ENCODE data around the gene HS6ST2.

The HS6ST2 gene

DNA sequence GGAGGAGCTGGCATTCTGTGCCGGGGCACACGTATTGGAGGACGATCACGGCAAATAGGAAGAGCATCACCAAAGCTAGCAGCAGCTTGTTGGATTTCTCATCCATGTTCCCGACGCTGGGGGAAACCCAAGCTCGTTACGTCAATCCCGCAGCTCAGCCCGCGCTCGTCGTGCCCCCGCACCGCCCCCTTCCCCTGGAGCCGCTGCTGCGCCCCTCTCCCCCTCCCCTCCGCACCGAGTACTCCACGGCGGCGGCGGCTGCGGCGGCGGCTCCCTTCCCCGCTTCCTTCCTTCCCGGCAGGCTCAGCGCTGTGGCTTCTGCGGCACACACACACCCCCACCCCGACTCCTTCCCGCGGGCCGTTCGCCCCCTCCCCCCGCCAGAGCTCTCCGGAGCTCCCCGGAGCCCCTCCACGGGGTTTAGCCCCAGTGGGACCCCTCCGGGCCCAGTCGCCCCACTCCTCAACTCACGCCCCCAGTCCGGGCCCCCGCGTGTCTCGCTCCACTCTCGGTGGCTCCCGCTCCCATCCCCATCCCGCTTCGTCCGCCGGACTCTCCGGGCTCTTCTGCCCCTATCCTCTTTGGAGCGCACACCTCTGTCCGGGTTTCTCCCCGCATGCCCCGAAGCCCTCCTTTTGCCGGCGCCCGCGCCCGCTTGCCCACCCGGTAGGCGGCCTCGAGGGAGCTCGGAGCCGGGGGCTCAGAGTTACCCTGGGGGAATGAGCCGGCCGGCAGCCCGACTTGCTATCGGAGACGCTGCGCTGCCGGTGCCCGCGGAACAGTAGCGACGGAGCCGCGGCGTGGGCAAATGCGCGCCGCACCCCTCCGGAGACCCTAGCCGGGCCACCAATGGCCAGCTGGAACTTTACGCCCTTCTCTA, 978 bp downstream of the HS6ST2 start:
- Histone ChIP-seq H3K27me3 (replicated peaks in 2 of 5; ENCODE audit: control insufficient read depth in 4 of 5, insufficient read depth in 5 of 5, low read length in 4 of 5) (peaks cover 0 to 73% (median 16%) of the 10 kb centered on the region in 5 experiments), H3K9me3 (ENCODE audit: control extremely low read depth in 1 of 5, control insufficient read depth in 4 of 5, insufficient read depth in 2 of 5, low read depth in 1 of 5, low read length in 4 of 5) (peaks cover 0 to 15% (median 0%) of the 10 kb centered on the region in 5 experiments), H3K36me3 (ENCODE audit: control insufficient read depth in 4 of 4, insufficient read depth in 4 of 4, low read length in 3 of 4) (no peaks in the 10 kb centered on the region), H3K4me3 (ENCODE audit: control insufficient read depth in 1 of 7, extremely low read depth in 1 of 7, insufficient read depth in 4 of 7, low read depth in 2 of 7, low read length in 6 of 7) (peak overlapping the region in 6 of 7 experiments; percentile 13 to 65 (median 38)), H3K27ac (ENCODE audit: insufficient read depth in 1 of 2, low read depth in 1 of 2, low read length in 2 of 2, poor library complexity in 1 of 2, severe bottlenecking in 2 of 2) (no peak overlapping the region), H3K4me1 (ENCODE audit: control extremely low read depth in 1 of 4, control insufficient read depth in 4 of 4, insufficient read depth in 4 of 4, low read length in 3 of 4) (peaks cover 0 to 23% (median 18%) of the 10 kb centered on the region in 4 experiments)
- 39% methylated on average over 64 of the region's 87 CpGs for WGBS (ENCODE audit: insufficient coverage)
- POLR2A ChIA-PET, result no interaction called here
- peak; percentile 31 to 78 (median 77) for DNase-seq
- CTCF ChIA-PET, result no interaction called here

DNA sequence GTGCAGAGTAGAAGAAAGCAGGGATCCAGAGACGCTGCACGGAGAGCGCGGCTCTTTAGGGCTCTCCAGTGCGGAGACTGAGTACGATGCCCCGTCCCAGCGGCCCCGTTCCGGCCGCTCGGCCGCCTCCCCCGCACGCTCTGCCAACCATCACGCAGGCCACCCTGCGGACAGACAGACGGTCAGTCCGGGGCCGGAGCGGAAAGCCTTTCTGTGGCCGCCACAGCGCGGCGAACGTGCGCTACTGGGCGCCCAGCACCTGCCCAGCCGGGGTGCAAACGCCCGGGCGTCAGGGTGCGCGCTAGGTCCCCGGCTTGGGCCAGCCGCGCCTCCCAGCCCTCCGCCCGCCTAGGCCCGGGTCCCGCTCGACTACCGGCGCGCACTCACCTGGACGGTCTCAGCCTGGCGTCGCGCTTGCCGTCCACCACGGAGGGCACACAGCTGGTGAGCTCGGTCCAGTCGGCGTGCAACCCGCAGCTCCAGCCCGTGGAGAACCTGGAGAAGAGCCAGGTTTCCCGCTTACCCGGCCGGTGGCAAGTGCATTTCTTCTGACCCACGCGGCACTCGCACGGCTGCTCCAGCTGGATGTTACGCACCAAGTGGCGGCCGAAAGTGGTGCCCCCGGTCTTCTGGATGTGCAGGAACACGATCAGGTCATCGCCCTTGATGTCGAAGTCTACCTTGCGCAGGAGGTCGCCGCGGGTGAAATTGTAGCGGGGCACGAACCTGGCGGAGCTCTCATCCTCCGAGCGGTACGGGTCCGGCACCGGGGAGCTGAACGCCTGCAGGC, 1.8 kb downstream of the HS6ST2 start:
- peaks cover 0 to 23% (median 18%) of the 10 kb centered on the region in 4 experiments for H3K4me1 ChIP-seq (ENCODE audit: control extremely low read depth in 1 of 4, control insufficient read depth in 4 of 4, insufficient read depth in 4 of 4, low read length in 3 of 4)
- peak overlapping the region in 5 of 7 experiments; percentile 6 to 65 (median 46) for H3K4me3 ChIP-seq (ENCODE audit: control insufficient read depth in 1 of 7, extremely low read depth in 1 of 7, insufficient read depth in 4 of 7, low read depth in 2 of 7, low read length in 6 of 7)
- 42% methylated on average over 83 of the region's 83 CpGs for WGBS (ENCODE audit: insufficient coverage)
- CTCF ChIA-PET, result no interaction called here
- H3K27ac ChIP-seq (ENCODE audit: insufficient read depth in 1 of 2, low read depth in 1 of 2, low read length in 2 of 2, poor library complexity in 1 of 2, severe bottlenecking in 2 of 2), result no peak overlapping the region
- peaks cover 0 to 15% (median 0%) of the 10 kb centered on the region in 5 experiments for H3K9me3 ChIP-seq (ENCODE audit: control extremely low read depth in 1 of 5, control insufficient read depth in 4 of 5, insufficient read depth in 2 of 5, low read depth in 1 of 5, low read length in 4 of 5)
- DNase-seq, result peak in 1 of 3 donors; percentile 16
- H3K27me3 ChIP-seq (replicated peaks in 2 of 5; ENCODE audit: control insufficient read depth in 4 of 5, insufficient read depth in 5 of 5, low read length in 4 of 5), result peaks cover 0 to 73% (median 16%) of the 10 kb centered on the region in 5 experiments
- H3K36me3 ChIP-seq (ENCODE audit: control insufficient read depth in 4 of 4, insufficient read depth in 4 of 4, low read length in 3 of 4), result no peaks in the 10 kb centered on the region
- POLR2A ChIA-PET, result no interaction called here

DNA sequence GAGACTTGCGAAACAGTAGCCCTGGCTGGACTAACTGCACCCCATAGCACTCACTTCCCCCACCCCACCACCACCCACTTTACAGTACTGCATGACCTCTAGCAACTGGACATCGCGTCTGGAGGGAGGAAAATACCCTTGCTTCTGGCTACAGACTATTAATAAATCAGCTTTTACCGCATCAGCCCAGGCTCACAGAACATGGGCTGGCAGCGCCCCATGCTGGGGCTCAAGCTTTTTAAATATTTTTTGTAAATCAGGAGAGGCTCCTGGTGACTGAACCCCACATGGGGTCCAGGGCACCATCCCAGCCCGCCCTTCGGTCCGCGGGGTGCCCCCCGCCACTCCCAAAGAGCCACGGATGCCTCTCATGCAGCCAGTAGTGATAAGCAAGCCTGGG, 2.7 kb downstream of the HS6ST2 start:
- Histone ChIP-seq H3K27ac (ENCODE audit: insufficient read depth in 1 of 2, low read depth in 1 of 2, low read length in 2 of 2, poor library complexity in 1 of 2, severe bottlenecking in 2 of 2) (no peak overlapping the region), H3K9me3 (ENCODE audit: control extremely low read depth in 1 of 5, control insufficient read depth in 4 of 5, insufficient read depth in 2 of 5, low read depth in 1 of 5, low read length in 4 of 5) (peaks cover 0 to 15% (median 0%) of the 10 kb centered on the region in 5 experiments), H3K4me3 (ENCODE audit: control insufficient read depth in 1 of 7, extremely low read depth in 1 of 7, insufficient read depth in 4 of 7, low read depth in 2 of 7, low read length in 6 of 7) (no peak overlapping the region), H3K36me3 (ENCODE audit: control insufficient read depth in 4 of 4, insufficient read depth in 4 of 4, low read length in 3 of 4) (no peaks in the 10 kb centered on the region), H3K4me1 (ENCODE audit: control extremely low read depth in 1 of 4, control insufficient read depth in 4 of 4, insufficient read depth in 4 of 4, low read length in 3 of 4) (peaks cover 0 to 23% (median 18%) of the 10 kb centered on the region in 4 experiments), H3K27me3 (replicated peaks in 2 of 5; ENCODE audit: control insufficient read depth in 4 of 5, insufficient read depth in 5 of 5, low read length in 4 of 5) (peaks cover 0 to 68% (median 16%) of the 10 kb centered on the region in 5 experiments)
- ChIA-PET CTCF (no interaction called here), POLR2A (no interaction called here)
- 46% methylated on average over 11 of the region's 11 CpGs for WGBS (ENCODE audit: insufficient coverage)
- no peak for DNase-seq

DNA sequence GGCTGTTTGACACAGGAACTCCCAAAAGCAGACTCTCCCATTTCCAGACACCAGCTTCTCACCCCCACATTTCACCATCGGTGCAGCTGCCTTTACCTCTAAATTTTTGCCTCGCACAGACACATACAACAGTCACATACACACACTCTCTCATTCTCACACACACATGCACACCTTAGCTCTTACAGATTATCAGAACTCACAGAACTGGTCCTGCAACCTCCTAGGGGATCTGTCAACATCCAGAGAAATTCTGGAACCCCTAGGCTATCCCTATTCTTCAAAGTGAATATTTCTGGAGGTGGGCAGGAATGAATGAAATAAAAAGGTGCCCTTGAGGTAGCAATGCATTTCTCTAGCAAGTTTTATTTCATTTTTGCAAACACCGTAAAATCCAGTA, 4.1 kb downstream of the HS6ST2 start:
- peaks cover 0 to 23% (median 18%) of the 10 kb centered on the region in 4 experiments for H3K4me1 ChIP-seq (ENCODE audit: control extremely low read depth in 1 of 4, control insufficient read depth in 4 of 4, insufficient read depth in 4 of 4, low read length in 3 of 4)

DNA sequence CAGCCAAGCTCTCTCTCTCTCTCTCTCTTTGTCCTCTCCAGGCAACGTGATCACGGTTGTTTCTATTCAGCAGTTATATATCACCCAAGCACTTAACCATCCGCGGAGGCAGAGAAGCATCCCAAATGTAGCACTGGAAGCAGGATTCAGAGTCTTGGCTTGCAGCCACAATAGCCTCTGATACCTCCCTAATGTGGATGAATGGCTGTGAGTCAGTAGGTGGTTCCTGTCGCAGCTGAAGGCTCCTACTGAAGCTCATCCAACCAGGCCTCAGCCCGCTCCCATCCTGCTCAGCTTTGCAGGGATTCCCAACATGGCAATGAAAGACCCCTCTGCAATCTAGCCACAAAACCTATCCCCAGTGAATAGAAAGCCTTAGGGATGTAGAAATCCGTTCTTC, 5.1 kb downstream of the HS6ST2 start:
- Histone ChIP-seq H3K9me3 (ENCODE audit: control extremely low read depth in 1 of 5, control insufficient read depth in 4 of 5, insufficient read depth in 2 of 5, low read depth in 1 of 5, low read length in 4 of 5) (peaks cover 0 to 15% (median 0%) of the 10 kb centered on the region in 5 experiments), H3K27ac (ENCODE audit: insufficient read depth in 1 of 2, low read depth in 1 of 2, low read length in 2 of 2, poor library complexity in 1 of 2, severe bottlenecking in 2 of 2) (no peak overlapping the region), H3K36me3 (ENCODE audit: control insufficient read depth in 4 of 4, insufficient read depth in 4 of 4, low read length in 3 of 4) (no peaks in the 10 kb centered on the region), H3K27me3 (replicated peaks in 2 of 5; ENCODE audit: control insufficient read depth in 4 of 5, insufficient read depth in 5 of 5, low read length in 4 of 5) (peaks cover 0 to 47% (median 7%) of the 10 kb centered on the region in 5 experiments), H3K4me1 (ENCODE audit: control extremely low read depth in 1 of 4, control insufficient read depth in 4 of 4, insufficient read depth in 4 of 4, low read length in 3 of 4) (peaks cover 0 to 19% (median 16%) of the 10 kb centered on the region in 4 experiments), H3K4me3 (ENCODE audit: control insufficient read depth in 1 of 7, extremely low read depth in 1 of 7, insufficient read depth in 4 of 7, low read depth in 2 of 7, low read length in 6 of 7) (no peak overlapping the region)
- ChIA-PET CTCF (no interaction called here), POLR2A (no interaction called here)
- 67% methylated on average over 2 of the region's 7 CpGs for WGBS (ENCODE audit: insufficient coverage)
- DNase-seq, result no peak

More for the DNA sequence above, 4.1 kb downstream of the HS6ST2 start:
- Histone ChIP-seq H3K27ac (ENCODE audit: insufficient read depth in 1 of 2, low read depth in 1 of 2, low read length in 2 of 2, poor library complexity in 1 of 2, severe bottlenecking in 2 of 2) (no peak overlapping the region), H3K9me3 (ENCODE audit: control extremely low read depth in 1 of 5, control insufficient read depth in 4 of 5, insufficient read depth in 2 of 5, low read depth in 1 of 5, low read length in 4 of 5) (peaks cover 0 to 15% (median 0%) of the 10 kb centered on the region in 5 experiments), H3K36me3 (ENCODE audit: control insufficient read depth in 4 of 4, insufficient read depth in 4 of 4, low read length in 3 of 4) (no peaks in the 10 kb centered on the region), H3K4me3 (ENCODE audit: control insufficient read depth in 1 of 7, extremely low read depth in 1 of 7, insufficient read depth in 4 of 7, low read depth in 2 of 7, low read length in 6 of 7) (no peak overlapping the region), H3K27me3 (replicated peaks in 2 of 5; ENCODE audit: control insufficient read depth in 4 of 5, insufficient read depth in 5 of 5, low read length in 4 of 5) (peaks cover 0 to 57% (median 16%) of the 10 kb centered on the region in 5 experiments)
- no peak for DNase-seq
- CTCF ChIA-PET, result no interaction called here
- WGBS (ENCODE audit: insufficient coverage), result 77% methylated on average over 2 of the region's 3 CpGs
- POLR2A ChIA-PET, result no interaction called here

DNA sequence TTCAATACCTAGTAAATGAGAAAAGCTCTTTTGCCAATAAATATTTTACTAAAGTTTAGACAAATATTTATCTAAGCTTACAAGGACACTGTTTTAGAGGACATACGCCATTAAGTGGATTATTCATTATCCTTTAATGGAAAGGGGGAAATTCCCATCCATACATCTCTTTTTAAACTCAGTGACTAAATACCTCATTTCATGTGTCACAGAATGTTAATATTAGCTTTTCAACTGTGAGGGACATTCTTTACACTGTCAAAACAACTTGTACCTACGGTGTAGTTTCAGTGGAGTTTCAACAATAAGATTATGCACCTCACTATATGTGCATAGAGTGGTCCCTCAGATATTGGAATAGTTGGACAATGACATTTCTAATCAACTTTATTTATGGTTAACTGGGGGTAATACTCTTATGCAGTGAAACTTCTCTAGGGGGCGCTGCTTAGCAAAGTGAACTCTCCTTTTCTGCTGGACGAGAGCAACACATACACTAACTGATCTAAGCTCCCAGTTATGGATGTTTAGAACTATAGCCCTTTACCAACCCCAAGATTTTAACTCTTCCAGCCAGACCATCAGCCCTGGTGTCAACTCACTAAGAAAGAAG, 9.7 kb downstream of the HS6ST2 start:
- ChIA-PET POLR2A (no interaction called here), CTCF (no interaction called here)
- 25% methylated on average over 1 of the region's 4 CpGs for WGBS (ENCODE audit: insufficient coverage)

More for the DNA sequence above, 9.7 kb downstream of the HS6ST2 start:
- peak in 1 of 3 donors; percentile 15 for DNase-seq
- no peaks in the 10 kb centered on the region for H3K36me3 ChIP-seq (ENCODE audit: control insufficient read depth in 4 of 4, insufficient read depth in 4 of 4, low read length in 3 of 4)
- H3K4me3 ChIP-seq (ENCODE audit: control insufficient read depth in 1 of 7, extremely low read depth in 1 of 7, insufficient read depth in 4 of 7, low read depth in 2 of 7, low read length in 6 of 7), result no peak overlapping the region
- no peaks in the 10 kb centered on the region for H3K4me1 ChIP-seq (ENCODE audit: control extremely low read depth in 1 of 4, control insufficient read depth in 4 of 4, insufficient read depth in 4 of 4, low read length in 3 of 4)
- no peak overlapping the region for H3K27ac ChIP-seq (ENCODE audit: insufficient read depth in 1 of 2, low read depth in 1 of 2, low read length in 2 of 2, poor library complexity in 1 of 2, severe bottlenecking in 2 of 2)
- no peaks in the 10 kb centered on the region for H3K9me3 ChIP-seq (ENCODE audit: control extremely low read depth in 1 of 5, control insufficient read depth in 4 of 5, insufficient read depth in 2 of 5, low read depth in 1 of 5, low read length in 4 of 5)
- H3K27me3 ChIP-seq (replicated peaks in 2 of 5; ENCODE audit: control insufficient read depth in 4 of 5, insufficient read depth in 5 of 5, low read length in 4 of 5), result peaks cover 0 to 3% (median 0%) of the 10 kb centered on the region in 5 experiments
